ENCODE data around the gene P4HB.

- TF ChIP-seq EZH2 (IDR thresholded peaks at IDR 0.05; ENCODE audit: insufficient read depth, poor library complexity, severe bottlenecking) (no peak), EZH2phosphoT487 (IDR thresholded peaks at IDR 0.05; ENCODE audit: insufficient read depth, low read depth) (no peak)
Observed at GRCh38 chr17:81802048-81802758, 58.1 kb downstream of the P4HB start.

Measured in GM23248 (cell line).